GM19395 (cell line): ENCODE results near the gene P4HA1.
"Not testable (repeated sequence)": the region's sequence is repeated elsewhere in the genome, so short reads cannot be mapped to it uniquely, and the experiment has no call there.

ENCODE experiments used
- ATAC-seq: cut with Tn5 transposase; IDR thresholded peaks from one replicate; pipeline ENCODE4 v1.9.1; 2021; ENCODE audit warnings: mild to moderate bottlenecking, moderate library complexity; ENCODE audit not compliant: unreplicated experiment

Gene P4HA1

GRCh38 chr10:73096449-73097304 is at the start of gene P4HA1:
Gene P4HA1, minus strand, starts transcription at chr10:73096866. Its CDS starts 21,983 bp downstream, at chr10:73074883.
- ATAC-seq = peak; percentile 83

GRCh38 chr10:73141603-73142002 is 44.9 kb upstream of the P4HA1 start:
- no peak for ATAC-seq

GRCh38 chr10:73139251-73139650 is 42.6 kb upstream of the P4HA1 start:
- no peak for ATAC-seq

GRCh38 chr10:73136627-73137026 is 40.0 kb upstream of the P4HA1 start:
- no peak for ATAC-seq

- ATAC-seq = no peak
Measured at GRCh38 chr10:73134727-73135126, 38.1 kb upstream of the P4HA1 start.

GRCh38 chr10:73131913-73132686 is 35.4 kb upstream of the P4HA1 start:
- ATAC-seq = no peak

- ATAC-seq = no peak
Measured at GRCh38 chr10:73131301-73131700, 34.6 kb upstream of the P4HA1 start.

GRCh38 chr10:73126343-73126742 is 29.7 kb upstream of the P4HA1 start:
- no peak for ATAC-seq

GRCh38 chr10:73119952-73120351 is 23.3 kb upstream of the P4HA1 start:
- no peak for ATAC-seq

- ATAC-seq = no peak
Measured at GRCh38 chr10:73119457-73119856, 22.8 kb upstream of the P4HA1 start.

- no peak for ATAC-seq
Measured at GRCh38 chr10:73117976-73118743, 21.5 kb upstream of the P4HA1 start.

GRCh38 chr10:73116017-73116416 is 19.4 kb upstream of the P4HA1 start:
- no peak for ATAC-seq

- ATAC-seq = no peak
Measured at GRCh38 chr10:73113551-73113950, 16.9 kb upstream of the P4HA1 start.

- not testable (repeated sequence) for ATAC-seq
Measured at GRCh38 chr10:73112032-73112431, 15.4 kb upstream of the P4HA1 start.

- peak; percentile 61 for ATAC-seq
Measured at GRCh38 chr10:73110345-73110849, 13.7 kb upstream of the P4HA1 start, which contains the start of gene NUDT13. Gene NUDT13, plus strand, starts transcription at chr10:73110455. Its CDS starts 3,911 bp downstream, at chr10:73114366.

- not testable (repeated sequence) for ATAC-seq
Measured at GRCh38 chr10:73109248-73109652, 12.6 kb upstream of the P4HA1 start.

- ATAC-seq = no peak
Measured at GRCh38 chr10:73106301-73106700, 9.6 kb upstream of the P4HA1 start.

GRCh38 chr10:73099141-73099540 is 2.5 kb upstream of the P4HA1 start:
- ATAC-seq = no peak

- peak; percentile 9 for ATAC-seq
Measured at GRCh38 chr10:73097305-73097670, 622 bp upstream of the P4HA1 start.

GRCh38 chr10:73096041-73096448 is 621 bp downstream of the P4HA1 start:
- ATAC-seq = peak; percentile 39

- ATAC-seq = peak; percentile 1
Measured at GRCh38 chr10:73095481-73096021, 1.1 kb downstream of the P4HA1 start.
